A549 treated with Hydrocortisone at 1 μM for 4 hours (cell line): Measurements from ENCODE around the gene PIK3R5. TPM values are rescaled to one million over a fixed set of nuclear protein-coding genes. Genes with fewer than 3 reads are reported as not detected.

Source experiments
- total RNA-seq: library from RNA; stranded (reverse); fragments of 200-300 nt; extraction: Qiagen RNA extraction; gene quantifications from 5 replicates; pipeline ENCODE4 v1.2.3, GENCODE V29; 2022

The PIK3R5 gene, protein sequence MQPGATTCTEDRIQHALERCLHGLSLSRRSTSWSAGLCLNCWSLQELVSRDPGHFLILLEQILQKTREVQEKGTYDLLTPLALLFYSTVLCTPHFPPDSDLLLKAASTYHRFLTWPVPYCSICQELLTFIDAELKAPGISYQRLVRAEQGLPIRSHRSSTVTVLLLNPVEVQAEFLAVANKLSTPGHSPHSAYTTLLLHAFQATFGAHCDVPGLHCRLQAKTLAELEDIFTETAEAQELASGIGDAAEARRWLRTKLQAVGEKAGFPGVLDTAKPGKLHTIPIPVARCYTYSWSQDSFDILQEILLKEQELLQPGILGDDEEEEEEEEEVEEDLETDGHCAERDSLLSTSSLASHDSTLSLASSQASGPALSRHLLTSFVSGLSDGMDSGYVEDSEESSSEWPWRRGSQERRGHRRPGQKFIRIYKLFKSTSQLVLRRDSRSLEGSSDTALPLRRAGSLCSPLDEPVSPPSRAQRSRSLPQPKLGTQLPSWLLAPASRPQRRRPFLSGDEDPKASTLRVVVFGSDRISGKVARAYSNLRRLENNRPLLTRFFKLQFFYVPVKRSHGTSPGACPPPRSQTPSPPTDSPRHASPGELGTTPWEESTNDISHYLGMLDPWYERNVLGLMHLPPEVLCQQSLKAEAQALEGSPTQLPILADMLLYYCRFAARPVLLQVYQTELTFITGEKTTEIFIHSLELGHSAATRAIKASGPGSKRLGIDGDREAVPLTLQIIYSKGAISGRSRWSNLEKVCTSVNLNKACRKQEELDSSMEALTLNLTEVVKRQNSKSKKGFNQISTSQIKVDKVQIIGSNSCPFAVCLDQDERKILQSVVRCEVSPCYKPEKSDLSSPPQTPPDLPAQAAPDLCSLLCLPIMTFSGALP
- total RNA-seq = 0.06 to 0.09 TPM in 2 of 5 replicates, not detected in the others

DNA sequence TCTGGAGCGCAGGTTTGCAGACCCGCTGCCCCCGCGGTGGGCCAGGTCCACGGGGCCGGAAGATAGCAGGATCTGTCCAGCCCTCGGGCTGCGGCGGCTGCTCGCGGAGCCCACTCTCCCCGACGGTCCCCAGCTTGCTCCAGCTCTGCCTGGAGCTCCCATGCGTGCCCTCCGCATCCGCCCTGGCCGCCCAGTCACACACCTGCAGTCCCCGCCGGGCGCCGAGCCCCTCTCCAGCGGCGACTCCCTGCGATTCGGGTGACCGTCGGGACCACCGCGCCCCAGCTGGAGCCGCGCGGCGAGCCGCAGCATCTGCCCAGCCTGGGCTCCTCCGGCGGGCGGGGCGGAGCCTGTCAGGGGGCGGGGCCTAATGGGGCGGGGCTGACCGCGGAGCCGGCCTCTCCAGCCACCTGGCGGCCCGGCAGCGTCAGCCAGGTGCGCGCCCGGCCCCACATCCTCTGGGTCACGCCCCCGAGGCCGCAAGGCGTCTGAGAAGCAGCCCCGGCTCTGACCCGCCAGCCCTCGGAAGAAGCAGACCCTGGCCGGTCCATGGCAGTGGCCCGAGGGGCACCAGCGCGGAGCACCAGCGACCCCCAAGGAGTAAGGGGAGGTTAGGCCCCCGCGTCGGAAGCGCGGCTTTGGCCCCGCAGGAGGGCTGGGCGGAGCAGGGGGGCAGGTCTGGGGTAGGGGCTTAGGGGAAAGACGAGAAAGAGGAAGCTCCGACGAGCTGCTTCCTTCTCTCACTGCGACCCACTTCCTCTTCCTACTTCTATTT, at the start of gene PIK3R5:
Gene PIK3R5, minus strand, starts transcription at position 314 of the 775 bp plus-strand sequence. CDS start 54,213 bp downstream, outside the sequence.

DNA sequence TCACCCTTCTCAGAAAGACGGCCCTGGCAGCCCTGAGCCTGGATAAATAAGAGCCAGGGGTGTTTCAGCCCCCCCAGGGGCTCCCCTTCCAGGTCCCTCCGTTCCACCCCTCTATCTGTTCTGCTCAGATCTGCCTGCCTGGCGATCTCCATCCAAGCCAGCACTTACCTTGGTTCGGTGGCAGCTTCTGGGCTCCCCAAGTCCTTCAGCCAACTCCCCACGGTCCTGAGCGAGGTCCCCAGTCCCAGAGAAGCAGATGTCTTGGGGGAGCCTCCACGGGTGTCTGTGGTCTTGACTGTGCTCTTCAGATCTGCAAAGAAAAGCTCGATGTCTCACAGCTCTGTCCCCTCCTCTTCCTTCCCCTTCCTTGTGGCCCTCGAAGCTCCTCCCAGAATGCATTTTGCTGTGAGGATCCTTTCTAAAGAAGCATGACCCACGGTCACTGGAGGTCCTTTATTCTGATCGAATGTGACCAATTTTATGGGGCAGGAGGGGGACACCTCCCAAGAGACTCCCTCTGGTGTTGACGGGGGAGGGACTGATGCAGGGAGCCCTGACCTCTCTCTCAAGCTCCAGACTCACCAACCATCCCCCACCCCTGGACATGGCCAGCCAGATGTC, 98.0 kb downstream of the PIK3R5 start, which contains the start of gene PIK3R6:
Gene PIK3R6, minus strand, starts transcription at position 314 of the 621 bp plus-strand sequence. CDS start 17,880 bp downstream, outside the sequence.

Other genes starting within 250 kb of the PIK3R5 start
- not detected in 5 replicates for gene CCDC42, start 220.9 kb downstream of the PIK3R5 start, total RNA-seq
- not detected in 5 replicates for gene SPDYE4, start 207.2 kb downstream of the PIK3R5 start, total RNA-seq
- 0.06 TPM in 1 of 5 replicates, not detected in the others for gene MFSD6L, start 166.3 kb downstream of the PIK3R5 start, total RNA-seq
- not detected in 5 replicates for gene PIK3R6, start 98.0 kb downstream of the PIK3R5 start, total RNA-seq
- 0.43 to 0.56 TPM (median 0.52 TPM) in 5 replicates for gene NTN1, start 55.8 kb upstream of the PIK3R5 start, total RNA-seq